IMR-90 (cell line): ENCODE measurements around the gene ARHGEF9. TPM values are rescaled to one million over a fixed set of nuclear protein-coding genes. Genes with fewer than 3 reads are reported as not detected.

Source experiments
- ATAC-seq: fragments of 200-7000 bp; cut with Tn5 transposase; 2 replicates; pipeline ENCODE4 v1.9.1; 2020; ENCODE audit warnings: low read depth, mild to moderate bottlenecking, moderate library complexity
- BruUV-seq: library from RNA; stranded (reverse); fragments of 400-500 nt; replicated peaks from 2 replicates; lab custom pipeline; 2021; lab: Mats Ljungman, UMichigan
- CTCF ChIA-PET: fragments of 300-600 bp; formaldehyde crosslinking; extraction: SDS; loops from one replicate; lab custom pipeline; 2021; ENCODE audit warnings: antibody characterized with exemption; lab: Yijun Ruan, JAX
- POLR2A ChIA-PET: fragments of 300-600 bp; sonication (Branson Sonifier 250); formaldehyde crosslinking; loops from one replicate; lab custom pipeline; 2022; ENCODE audit warnings: antibody characterized with exemption; ENCODE audit not compliant: unreplicated experiment; lab: Charles Lee
- DNase-seq: peaks from one replicate; pipeline ENCODE4 v3.0.0; 2013
- H2AFZ ChIP-seq: replicated peaks from 2 replicates; pipeline ENCODE3; 2013; ENCODE audit warnings: low read length, mild to moderate bottlenecking; ENCODE audit not compliant: poor library complexity
- H2AK5ac ChIP-seq: 2 replicates; pipeline ENCODE4 v1.6.1; 2013; ENCODE audit warnings: low read depth, low read length, inconsistent platforms
- H2AK9ac ChIP-seq: replicated peaks from 2 replicates; pipeline ENCODE3; 2013; ENCODE audit warnings: mild to moderate bottlenecking, low read depth, low read length, moderate library complexity; ENCODE audit not compliant: poor library complexity
- H2BK120ac ChIP-seq: 2 replicates; pipeline ENCODE4 v1.6.1; 2013; ENCODE audit warnings: low read depth, low read length, inconsistent platforms
- H2BK15ac ChIP-seq: 3 replicates; pipeline ENCODE4 v1.6.1; 2013; ENCODE audit warnings: low read depth, low read length, inconsistent platforms
- H2BK20ac ChIP-seq: 2 replicates; pipeline ENCODE4 v1.6.1; 2013; ENCODE audit warnings: low read depth, mild to moderate bottlenecking, inconsistent platforms, low read length, moderate library complexity
- H2BK5ac ChIP-seq: 2 replicates; pipeline ENCODE4 v1.6.1; 2013; ENCODE audit warnings: mild to moderate bottlenecking, low read depth, low read length, inconsistent platforms; ENCODE audit not compliant: poor library complexity, severe bottlenecking
- H3K14ac ChIP-seq: replicated peaks from 2 replicates; pipeline ENCODE4 v1.6.1; 2013; ENCODE audit warnings: low read depth, low read length, inconsistent platforms
- H3K18ac ChIP-seq: 2 replicates; pipeline ENCODE4 v1.6.1; 2013; ENCODE audit warnings: low read depth, low read length, control low read depth
- H3K23ac ChIP-seq: 2 replicates; pipeline ENCODE4 v1.6.1; 2013; ENCODE audit warnings: low read depth, low read length, inconsistent platforms
- H3K27ac ChIP-seq: 2 replicates; pipeline ENCODE4 v1.5.1; 2013; ENCODE audit warnings: mild to moderate bottlenecking, control low read depth, low read length; ENCODE audit not compliant: insufficient read depth
- H3K27me3 ChIP-seq: 2 replicates; pipeline ENCODE4 v1.6.1; 2013; ENCODE audit warnings: low read length; ENCODE audit not compliant: control insufficient read depth, insufficient read depth
- H3K36me3 ChIP-seq: 2 replicates; pipeline ENCODE4 v1.6.1; 2013; ENCODE audit warnings: low read length, mixed read lengths; ENCODE audit not compliant: control insufficient read depth, insufficient read depth
- H3K4ac ChIP-seq: 2 replicates; pipeline ENCODE4 v1.6.1; 2013; ENCODE audit warnings: low read depth, low read length, inconsistent platforms
- H3K4me1 ChIP-seq: 2 replicates; pipeline ENCODE4 v1.6.1; 2013; ENCODE audit warnings: low read length, mixed read lengths; ENCODE audit not compliant: control insufficient read depth, insufficient read depth
- H3K4me2 ChIP-seq: 2 replicates; pipeline ENCODE4 v1.6.1; 2013; ENCODE audit warnings: low read depth, mild to moderate bottlenecking, control low read depth, low read length, moderate library complexity
- H3K4me3 ChIP-seq: 2 replicates; pipeline ENCODE4 v1.5.1; 2013; ENCODE audit warnings: low read depth, mild to moderate bottlenecking, control low read depth, low read length, moderate library complexity; ENCODE audit not compliant: insufficient read depth
- H3K56ac ChIP-seq: 2 replicates; pipeline ENCODE4 v1.6.1; 2013; ENCODE audit warnings: low read length, inconsistent platforms; ENCODE audit not compliant: insufficient read depth; ENCODE audit errors: extremely low read depth
- H3K79me1 ChIP-seq, 2 experiments: 2 replicates each; pipeline ENCODE4 v1.6.1; 2013; ENCODE audit warnings: low read length in 2 of 2, inconsistent platforms in 1 of 2, low read depth in 1 of 2
- H3K9ac ChIP-seq: 2 replicates; pipeline ENCODE4 v1.6.1; 2013; ENCODE audit warnings: low read depth, low read length, control low read depth
- H3K9me1 ChIP-seq: 2 replicates; pipeline ENCODE4 v1.6.1; 2013; ENCODE audit warnings: low read length, inconsistent platforms; ENCODE audit not compliant: insufficient read depth
- H3K9me3 ChIP-seq: 2 replicates; pipeline ENCODE4 v1.6.1; 2013; ENCODE audit warnings: low read length; ENCODE audit not compliant: control insufficient read depth, insufficient read depth
- H4K20me1 ChIP-seq: 2 replicates; pipeline ENCODE4 v1.6.1; 2013; ENCODE audit warnings: low read length, inconsistent platforms; ENCODE audit not compliant: insufficient read depth
- H4K5ac ChIP-seq: 2 replicates; pipeline ENCODE4 v1.6.1; 2013; ENCODE audit warnings: mild to moderate bottlenecking, low read depth, low read length, control low read depth
- H4K8ac ChIP-seq, 2 experiments: 2 replicates each; pipeline ENCODE4 v1.6.1; 2013; ENCODE audit warnings: low read depth in 2 of 2, low read length in 2 of 2, control low read depth in 1 of 2, inconsistent platforms in 1 of 2
- H4K91ac ChIP-seq: 2 replicates; pipeline ENCODE4 v1.6.1; 2013; ENCODE audit warnings: low read depth, low read length, inconsistent platforms; ENCODE audit not compliant: insufficient read depth
- CEBPB ChIP-seq: IDR thresholded peaks from 2 replicates; pipeline ENCODE4 v1.6.1; 2012; ENCODE audit warnings: low read depth, low read length, improper control_type of control experiment
- MAFK ChIP-seq: IDR thresholded peaks from 2 replicates; pipeline ENCODE4 v1.6.1; 2012; ENCODE audit warnings: low read depth, low read length, improper control_type of control experiment
- RFX5 ChIP-seq: IDR thresholded peaks from 2 replicates; pipeline ENCODE4 v1.8.0; 2012; ENCODE audit warnings: low read depth, mild to moderate bottlenecking, low read length, moderate library complexity
- WGBS, 2 experiments: methylation state at CpG; one replicate each; pipeline versions ENCODE4 v1.1.5 to v1.1.7; 2013; ENCODE audit warnings: missing lambda C conversion rate in 2 of 2; ENCODE audit not compliant: insufficient read length in 1 of 2; ENCODE audit errors: extremely low coverage in 2 of 2; 5-methylcytosine and 5-hydroxymethylcytosine counted together
- dilution Hi-C: fragments of 300-500 bp; cut with HindIII; formaldehyde crosslinking; loops from one replicate; pipeline ENCODE4 v1.14.3; 2018; ENCODE audit warnings: low sequenced_read_pairs; ENCODE audit not compliant: unreplicated experiment
- in situ Hi-C: fragments of 300-500 bp; cut with MboI; formaldehyde crosslinking; loops from 3 replicates; pipeline ENCODE4 v1.14.3; 2019; ENCODE audit warnings: low sequenced_read_pairs, inconsistent platforms, mixed read lengths
- intact Hi-C: fragments of 100-400 bp; cut with micrococcal nuclease; formaldehyde crosslinking; loops from 2 replicates; pipeline ENCODE4 v1.10.0; 2022
- polyA plus RNA-seq, 3 experiments: library from polyadenylated mRNA; depleted of rRNA; stranded (reverse); fragments of >200 nt; gene quantifications; 2 replicates each; pipeline ENCODE4 v1.2.3, GENCODE V29; 2012; ENCODE audit warnings: low replicate concordance in 1 of 3
- total RNA-seq: library from RNA; depleted of rRNA; stranded (reverse); fragments of >200 nt; gene quantifications from 2 replicates; pipeline ENCODE4 v1.2.3, GENCODE V29; 2012

Gene ARHGEF9
- total and polyA plus RNA-seq, 2 of the 4 experiments (the other 2 are of a cell fraction), result 7.1 to 11.8 TPM

DNA sequence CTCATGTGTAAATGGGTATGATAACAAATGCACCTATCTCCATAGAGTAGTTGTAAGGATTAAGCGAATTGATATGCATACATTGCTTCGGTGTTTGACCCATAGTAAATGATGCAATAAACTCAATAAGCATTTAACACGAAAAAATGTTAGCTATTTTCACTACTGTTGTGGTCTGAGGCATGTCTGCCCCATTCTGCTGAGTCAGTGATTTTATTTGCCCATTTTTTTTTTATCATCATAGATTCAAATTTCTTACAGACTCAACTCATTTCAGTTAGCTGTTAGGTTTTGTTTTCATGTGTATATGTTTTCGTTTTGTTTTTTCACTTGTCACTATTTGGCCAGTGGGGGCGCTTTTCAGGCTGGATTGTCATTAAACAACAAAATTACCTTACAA is 27.8 kb upstream of the ARHGEF9 start:
- Histone ChIP-seq H3K9me1 (no peaks in the 10 kb centered on the region), H4K5ac (no peak overlapping the region), H3K4me3 (no peak overlapping the region), H3K79me1 (no peaks in the 10 kb centered on the region), H4K20me1 (no peaks in the 10 kb centered on the region), H3K9me3 (no peaks in the 10 kb centered on the region), H3K56ac (no peak overlapping the region), H2BK15ac (no peak overlapping the region), H2AK9ac (no peak overlapping the region), H3K27me3 (no peaks in the 10 kb centered on the region), H3K4ac (no peak overlapping the region), H2AFZ (no peak overlapping the region), H2AK5ac (no peak overlapping the region), H2BK20ac (no peak overlapping the region), H3K4me2 (no peak overlapping the region), H3K9ac (no peak overlapping the region), H4K91ac (no peak overlapping the region), H4K8ac (no peak overlapping the region), H3K23ac (no peak overlapping the region), H3K14ac (no peak overlapping the region), H3K18ac (no peak overlapping the region), H3K27ac (no peak overlapping the region), H3K36me3 (no peaks in the 10 kb centered on the region), H2BK5ac (no peak overlapping the region), H3K4me1 (no peaks in the 10 kb centered on the region), H2BK120ac (no peak overlapping the region)
- intact Hi-C loops (no loop called here), dilution Hi-C loops (no loop called here), in situ Hi-C loops (no loop called here)
- ATAC-seq, result no peak
- ChIA-PET POLR2A (no interaction called here), CTCF (no interaction called here)
- no CpG with 5 or more reads among the region's 5 CpGs for WGBS, 2 experiments
- TF ChIP-seq CEBPB, result peak; percentile 15; the same call in 1 of the 2 replicates
- TF ChIP-seq RFX5, result no peak
- TF ChIP-seq MAFK, result peak; percentile 96
- BruUV-seq, result no TSS peak
- no peak for DNase-seq
